Gastroesophageal sphincter (tissue), 4 donors: ENCODE data around the gene PTPRG. TPM values are rescaled to one million over a fixed set of nuclear protein-coding genes. Genes with fewer than 3 reads are reported as not detected.

Experiments
- ATAC-seq: fragments of 150-250 bp; one replicate; pipeline ENCODE4 v1.9.1; 2016; ENCODE audit warnings: mild to moderate bottlenecking, moderate library complexity
- H3K27ac ChIP-seq, 4 donors: fragments of 200-600 bp; sonication (generic) in 3 of 4; 1 replicate in 3 of 4; 2 replicates in 1 of 4; pipeline ENCODE4 v1.5.1; 2016 to 2019
- H3K27me3 ChIP-seq: fragments of 200-600 bp; sonication (generic); one replicate; pipeline ENCODE4 v1.5.1; 2019
- H3K36me3 ChIP-seq, 2 donors: fragments of 200-600 bp; sonication (generic); one replicate each; pipeline ENCODE4 v1.5.1; 2019; ENCODE audit warnings: control low read depth in 1 of 2
- H3K4me1 ChIP-seq, 3 donors: fragments of 200-600 bp; sonication (generic); 1 replicate in 2 of 3; 2 replicates in 1 of 3; pipeline ENCODE4 v1.5.1; 2016 to 2019; ENCODE audit warnings: control low read depth in 2 of 3
- H3K4me3 ChIP-seq, 2 donors: fragments of 200-600 bp; sonication (generic); one replicate each; pipeline ENCODE4 v1.5.1; 2019; ENCODE audit warnings: mild to moderate bottlenecking in 1 of 2, moderate library complexity in 1 of 2
- H3K9me3 ChIP-seq, 3 donors: fragments of 200-600 bp; sonication (generic); one replicate each; pipeline ENCODE4 v1.5.1; 2017 to 2019; ENCODE audit warnings: control low read depth in 2 of 3
- EP300 ChIP-seq: sonication (generic); formaldehyde crosslinking; IDR thresholded peaks from one replicate; pipeline ENCODE4 v1.6.1; 2017; ENCODE audit warnings: antibody characterized with exemption, mild to moderate bottlenecking
- POLR2A ChIP-seq, 2 donors: fragments of 450-650 bp; IDR thresholded peaks; one replicate each; pipeline ENCODE4 v1.6.1; 2017; ENCODE audit warnings: antibody characterized with exemption in 2 of 2, mild to moderate bottlenecking in 2 of 2, moderate library complexity in 1 of 2
- POLR2AphosphoS5 ChIP-seq: sonication (generic); formaldehyde crosslinking; IDR thresholded peaks from one replicate; pipeline ENCODE4 v1.6.1; 2017; ENCODE audit warnings: antibody characterized with exemption
- WGBS, 2 donors: methylation state at CpG; one replicate each; pipeline ENCODE4 v1.1.5; 2018; ENCODE audit warnings: low coverage in 1 of 2; 5-methylcytosine and 5-hydroxymethylcytosine counted together
- total RNA-seq, 4 donors: library from RNA; depleted of rRNA; stranded (reverse); fragments of >200 nt; gene quantifications; one replicate each; pipeline ENCODE4 v1.1.0, GENCODE V29; 2016
- TF ChIP-seq, protein P1 (sequence below), 4 experiments: fragments of 200-600 bp in 2 of 4; fragments of 450-650 bp in 2 of 4; sonication (generic) in 1 of 4; IDR thresholded peaks; one replicate each; pipeline ENCODE4 v1.5.1; 2017 to 2019; ENCODE audit warnings: antibody characterized with exemption in 4 of 4, mild to moderate bottlenecking in 2 of 4, moderate library complexity in 2 of 4

Gene PTPRG
- total RNA-seq, 4 donors from 2014 or later, result 48.7 to 81.9 (median 52.8) TPM

DNA sequence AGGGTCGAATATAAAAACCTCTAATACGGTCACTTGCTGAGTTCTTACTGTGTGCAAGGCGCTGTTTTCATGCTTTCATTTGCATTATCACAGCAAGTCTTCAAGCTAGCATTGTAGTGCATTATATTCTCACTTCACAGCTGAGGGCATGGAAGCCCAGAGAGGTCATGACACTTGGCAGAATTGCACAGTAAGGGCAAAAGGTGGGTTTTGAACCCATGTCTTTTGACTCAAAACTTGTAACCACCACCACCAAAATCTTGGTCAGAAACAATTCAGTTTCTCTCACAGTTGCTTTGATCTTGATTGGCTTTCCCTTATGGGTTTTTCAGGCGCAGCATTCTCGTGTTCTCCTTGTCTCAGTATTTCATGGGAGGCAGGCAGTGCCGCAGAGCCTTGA is 371.1 kb downstream of the PTPRG start:
- Histone ChIP-seq H3K36me3 (no peaks in the 10 kb centered on the region), H3K9me3 (no peaks in the 10 kb centered on the region), H3K27me3 (no peaks in the 10 kb centered on the region), H3K27ac (no peak overlapping the region), H3K4me3 (no peak overlapping the region), H3K4me1 (peaks cover 6 to 43% (median 13%) of the 10 kb centered on the region in 3 donors)
- ATAC-seq, result no peak
- 67 to 92% methylated on average over 3 to 6 of the region's 6 CpGs for WGBS, 2 donors
- TF ChIP-seq, protein P1, sequence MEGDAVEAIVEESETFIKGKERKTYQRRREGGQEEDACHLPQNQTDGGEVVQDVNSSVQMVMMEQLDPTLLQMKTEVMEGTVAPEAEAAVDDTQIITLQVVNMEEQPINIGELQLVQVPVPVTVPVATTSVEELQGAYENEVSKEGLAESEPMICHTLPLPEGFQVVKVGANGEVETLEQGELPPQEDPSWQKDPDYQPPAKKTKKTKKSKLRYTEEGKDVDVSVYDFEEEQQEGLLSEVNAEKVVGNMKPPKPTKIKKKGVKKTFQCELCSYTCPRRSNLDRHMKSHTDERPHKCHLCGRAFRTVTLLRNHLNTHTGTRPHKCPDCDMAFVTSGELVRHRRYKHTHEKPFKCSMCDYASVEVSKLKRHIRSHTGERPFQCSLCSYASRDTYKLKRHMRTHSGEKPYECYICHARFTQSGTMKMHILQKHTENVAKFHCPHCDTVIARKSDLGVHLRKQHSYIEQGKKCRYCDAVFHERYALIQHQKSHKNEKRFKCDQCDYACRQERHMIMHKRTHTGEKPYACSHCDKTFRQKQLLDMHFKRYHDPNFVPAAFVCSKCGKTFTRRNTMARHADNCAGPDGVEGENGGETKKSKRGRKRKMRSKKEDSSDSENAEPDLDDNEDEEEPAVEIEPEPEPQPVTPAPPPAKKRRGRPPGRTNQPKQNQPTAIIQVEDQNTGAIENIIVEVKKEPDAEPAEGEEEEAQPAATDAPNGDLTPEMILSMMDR (IDR thresholded peaks at IDR 0.05), result no peak
- no peak for TF ChIP-seq EP300
- TF ChIP-seq POLR2AphosphoS5, result no peak

DNA sequence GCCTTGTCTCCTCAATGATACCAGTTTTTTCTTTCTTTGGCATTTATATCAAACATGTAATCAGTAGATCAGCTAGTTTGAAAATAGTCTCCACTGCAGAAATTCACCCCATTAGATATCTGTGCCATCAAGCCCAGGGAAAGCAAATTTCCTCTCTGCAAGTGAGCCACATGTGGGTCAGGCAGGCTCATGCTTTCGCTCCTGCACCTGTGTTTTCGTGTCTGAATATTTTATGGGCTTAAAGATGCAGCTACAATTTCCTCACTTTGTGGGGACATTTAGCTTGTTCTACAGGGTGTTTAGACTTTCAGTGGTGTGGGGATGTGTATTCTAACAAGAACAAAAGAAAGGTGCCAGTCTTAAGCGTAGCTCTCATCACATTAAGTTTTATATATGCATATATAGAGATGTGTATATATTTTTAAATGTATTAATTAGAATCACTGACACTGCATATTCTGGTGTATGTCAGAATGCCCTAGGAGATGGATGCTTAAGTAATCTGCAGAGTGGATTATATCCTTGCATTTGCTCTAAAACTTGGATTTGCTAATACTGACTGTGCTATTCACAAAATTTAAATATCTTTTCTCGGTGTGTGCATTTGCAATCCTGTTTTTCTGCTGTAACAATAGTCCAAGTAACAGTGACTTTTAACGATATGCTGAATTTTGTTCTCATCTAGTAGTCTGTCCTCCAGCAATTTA is 372.6 kb downstream of the PTPRG start:
- Histone ChIP-seq H3K4me1 (peaks cover 0 to 42% (median 4%) of the 10 kb centered on the region in 3 donors), H3K27ac (no peak overlapping the region), H3K9me3 (no peaks in the 10 kb centered on the region), H3K4me3 (no peak overlapping the region), H3K27me3 (no peaks in the 10 kb centered on the region), H3K36me3 (no peaks in the 10 kb centered on the region)
- WGBS, 2 donors, result 77 to 90% methylated on average over 4 to 5 of the region's 5 CpGs
- ATAC-seq, result no peak
- TF ChIP-seq POLR2AphosphoS5 (no peak), POLR2A (IDR thresholded peaks at IDR 0.05) (no peak), EP300 (no peak)
- TF ChIP-seq, protein P1 (IDR thresholded peaks at IDR 0.05), result no peak

DNA sequence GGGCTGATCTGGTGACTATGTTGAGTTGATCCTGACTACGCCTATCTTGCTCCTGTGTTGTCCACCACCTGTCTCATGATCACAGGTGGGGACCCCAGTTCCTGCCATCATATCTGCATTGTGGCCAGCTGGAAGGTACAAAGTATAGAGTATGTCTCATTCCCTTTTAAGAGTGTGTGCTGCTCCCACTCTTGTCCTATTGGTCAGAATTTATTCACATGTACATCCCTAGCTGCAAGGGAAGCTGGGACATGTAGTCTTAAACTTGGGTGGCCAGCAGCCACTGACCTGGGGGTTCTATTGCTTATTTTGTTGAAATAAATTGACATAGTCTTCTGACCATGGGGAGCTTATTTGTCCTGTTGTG is 373.1 kb downstream of the PTPRG start:
- Histone ChIP-seq H3K4me1 (peaks cover 0 to 36% (median 4%) of the 10 kb centered on the region in 3 donors), H3K9me3 (no peaks in the 10 kb centered on the region), H3K36me3 (no peaks in the 10 kb centered on the region), H3K27ac (no peak overlapping the region), H3K27me3 (no peaks in the 10 kb centered on the region), H3K4me3 (no peak overlapping the region)
- TF ChIP-seq POLR2A (IDR thresholded peaks at IDR 0.05) (no peak), EP300 (no peak), POLR2AphosphoS5 (no peak)
- TF ChIP-seq, protein P1 (IDR thresholded peaks at IDR 0.05), result no peak
- no peak for ATAC-seq
- WGBS, 2 donors, result 100% methylated on average over 1 of the region's 1 CpG; no CpG with 5 or more reads in 1 of the 2 donors

DNA sequence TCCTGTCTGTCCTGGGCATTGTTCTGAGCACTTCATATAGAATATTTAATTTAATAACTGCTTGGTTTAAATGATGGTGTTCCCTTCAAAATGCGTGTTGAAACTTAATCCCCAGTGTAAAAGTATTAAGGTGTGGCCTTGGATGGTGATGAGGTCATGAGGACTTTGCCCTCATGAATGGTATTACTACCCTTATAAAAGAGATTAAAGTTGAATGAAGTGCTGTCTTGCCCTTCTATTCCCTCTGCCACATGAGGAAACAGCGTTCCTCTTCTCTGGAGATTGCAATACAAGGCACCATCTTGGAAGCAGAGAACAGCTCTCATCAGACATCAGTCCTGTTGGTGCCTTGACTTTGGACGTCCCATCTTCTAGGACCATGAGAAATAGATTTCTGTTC is 374.4 kb downstream of the PTPRG start:
- Histone ChIP-seq H3K27ac (no peak overlapping the region), H3K27me3 (no peaks in the 10 kb centered on the region), H3K36me3 (no peaks in the 10 kb centered on the region), H3K4me3 (no peak overlapping the region), H3K9me3 (no peaks in the 10 kb centered on the region), H3K4me1 (peaks cover 0 to 37% (median 4%) of the 10 kb centered on the region in 3 donors)
- no peak for TF ChIP-seq EP300
- TF ChIP-seq POLR2AphosphoS5, result no peak
- no peak for TF ChIP-seq POLR2A (IDR thresholded peaks at IDR 0.05)
- TF ChIP-seq, protein P1 (IDR thresholded peaks at IDR 0.05), result no peak
- 90 to 97% methylated on average over 3 of the region's 3 CpGs for WGBS, 2 donors
- no peak for ATAC-seq

DNA sequence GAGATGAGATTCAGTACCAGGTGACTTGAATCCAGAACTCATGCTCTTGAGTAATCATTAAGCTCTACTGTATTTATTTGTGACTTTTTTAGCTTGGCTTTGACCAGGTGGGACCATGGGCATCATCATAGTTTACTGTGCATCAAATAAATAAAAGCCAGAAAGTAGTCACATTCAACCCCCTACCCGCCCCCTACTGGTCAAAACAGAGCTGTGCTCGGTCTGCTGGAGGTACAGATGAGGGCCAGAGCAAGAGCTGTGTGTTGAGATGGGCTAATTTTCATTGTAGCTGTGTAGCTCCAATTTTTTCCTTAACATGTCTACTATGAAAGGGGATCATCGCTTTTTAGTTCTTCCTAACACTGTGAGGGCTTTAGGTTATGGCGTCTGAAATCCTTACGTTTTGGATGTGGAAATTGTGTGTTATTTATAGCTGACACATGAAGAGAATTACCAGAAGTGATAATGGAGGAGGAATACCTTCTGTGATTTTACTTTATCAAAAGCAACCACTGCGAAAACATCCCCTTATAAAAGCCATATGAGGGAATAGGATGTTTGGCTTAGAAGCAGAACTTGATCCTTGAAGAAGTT is 375.1 kb downstream of the PTPRG start:
- no peaks in the 10 kb centered on the region for H3K9me3 ChIP-seq
- WGBS, 2 donors, result 80 to 92% methylated on average over 4 to 6 of the region's 6 CpGs
- no peak for ATAC-seq

More for the DNA sequence above, 375.1 kb downstream of the PTPRG start:
- H3K4me3 ChIP-seq, result no peak overlapping the region
- H3K27ac ChIP-seq, result no peak overlapping the region
- no peaks in the 10 kb centered on the region for H3K27me3 ChIP-seq
- H3K4me1 ChIP-seq, result peaks cover 0 to 37% (median 4%) of the 10 kb centered on the region in 3 donors
- TF ChIP-seq, protein P1 (IDR thresholded peaks at IDR 0.05), result peak in 3 of 4 experiments; percentile 15 to 25 (median 23)
- no peak for TF ChIP-seq EP300
- no peaks in the 10 kb centered on the region for H3K36me3 ChIP-seq
